Activated CD8-positive, alpha-beta memory T cell treated with anti-CD3 and anti-CD28 coated beads for 48 hours (primary cell): ENCODE measurements around the gene ZFYVE28.
"Not testable (repeated sequence)": the region's sequence is repeated elsewhere in the genome, so short reads cannot be mapped to it uniquely, and the experiment has no call there.

Experiments
- DNase-seq, 3 experiments: peaks; one replicate each; pipeline ENCODE4 v3.0.0-alpha.2; 2020; ENCODE audit warnings: low read depth in 2 of 3, low spot score in 2 of 3

ZFYVE28 gene

GRCh38 chr4:2446656-2447564 lies 28.5 kb upstream of the ZFYVE28 start:
- DNase-seq = no peak

- no peak for DNase-seq
These were observed 27.1 kb upstream of the ZFYVE28 start for GRCh38 chr4:2445571-2445970.

- no peak for DNase-seq
These were observed 26.7 kb upstream of the ZFYVE28 start for GRCh38 chr4:2445130-2445529.

- no peak for DNase-seq
These were observed 25.7 kb upstream of the ZFYVE28 start for GRCh38 chr4:2443956-2444740.

GRCh38 chr4:2443061-2443730 lies 24.8 kb upstream of the ZFYVE28 start:
- no peak for DNase-seq

GRCh38 chr4:2442175-2442993 lies 23.9 kb upstream of the ZFYVE28 start:
- DNase-seq = no peak

GRCh38 chr4:2441393-2442174 lies 23.1 kb upstream of the ZFYVE28 start:
- peak; percentile 52 to 71 (median 56) for DNase-seq

GRCh38 chr4:2438822-2439718 lies 20.6 kb upstream of the ZFYVE28 start:
- DNase-seq = no peak

GRCh38 chr4:2437475-2438215 lies 19.2 kb upstream of the ZFYVE28 start:
- no peak for DNase-seq

- DNase-seq = no peak
These were observed 18.5 kb upstream of the ZFYVE28 start for GRCh38 chr4:2436761-2437474.

GRCh38 chr4:2436301-2436700 lies 17.9 kb upstream of the ZFYVE28 start:
- no peak for DNase-seq

- no peak for DNase-seq
These were observed 16.0 kb upstream of the ZFYVE28 start for GRCh38 chr4:2434420-2434819.

GRCh38 chr4:2433609-2434350 lies 15.3 kb upstream of the ZFYVE28 start:
- no peak for DNase-seq

- DNase-seq = no peak
These were observed 14.6 kb upstream of the ZFYVE28 start for GRCh38 chr4:2432991-2433530.

GRCh38 chr4:2432004-2432403 lies 13.6 kb upstream of the ZFYVE28 start:
- no peak for DNase-seq

- DNase-seq = not testable (repeated sequence)
These were observed 11.7 kb upstream of the ZFYVE28 start for GRCh38 chr4:2429945-2430757.
